ENCODE results near the gene ACSS1.
A peak's percentile ranks its signal among the peaks of the same experiment; 100 is the strongest.

ACSS1 gene

DNA sequence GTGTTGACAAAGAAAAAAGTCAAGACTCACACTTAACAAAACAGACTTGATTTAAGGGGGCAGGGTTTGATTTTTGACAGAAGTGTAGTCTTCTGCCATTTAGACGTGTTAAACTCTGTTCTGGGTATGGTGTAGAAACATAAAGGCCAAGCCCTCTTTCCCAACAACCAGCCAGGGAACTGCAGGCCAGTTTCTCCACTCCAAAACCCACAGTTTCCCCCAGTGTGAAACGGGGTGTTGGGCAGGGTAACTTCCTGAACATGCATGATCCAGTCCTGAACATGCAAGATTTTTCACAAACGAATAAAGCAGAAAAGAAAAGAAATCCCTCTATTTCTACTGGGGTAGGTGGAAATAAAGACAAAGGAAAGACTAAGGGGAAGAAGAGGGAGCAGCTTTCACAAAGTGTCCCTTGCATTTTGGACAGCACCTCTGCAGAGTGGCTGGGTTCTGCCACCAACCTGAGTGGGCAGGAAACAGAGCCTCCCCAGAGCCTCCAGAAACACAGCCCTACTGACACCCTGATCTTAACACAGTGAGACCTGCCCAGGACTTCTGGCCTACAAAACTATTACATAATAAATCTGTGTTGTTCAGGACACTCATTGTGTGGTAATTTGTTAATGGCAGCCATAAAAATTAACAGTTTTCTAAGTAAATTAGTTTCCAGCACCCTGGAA lies 72.8 kb downstream of the ACSS1 start:
- Histone ChIP-seq H3K27me3 (ENCODE audit: control insufficient read depth, insufficient read depth, low read length) (no peaks in the 10 kb centered on the region), H3K9me3 (ENCODE audit: control insufficient read depth, low read length) (no peaks in the 10 kb centered on the region), H3K27ac (peak overlapping the region; percentile 58), H3K4me1 (peaks cover 34% of the 10 kb centered on the region), H3K36me3 (ENCODE audit: control insufficient read depth, insufficient read depth, low read length) (no peaks in the 10 kb centered on the region), H3K4me3 (ENCODE audit: low read depth, low read length) (no peak overlapping the region), H3K4me2 (ENCODE audit: low read length) (no peak overlapping the region), H2AFZ (no peak overlapping the region), H3K9ac (no peak overlapping the region), H3K79me2 (peaks cover 25% of the 10 kb centered on the region)
- TF ChIP-seq, protein P1, sequence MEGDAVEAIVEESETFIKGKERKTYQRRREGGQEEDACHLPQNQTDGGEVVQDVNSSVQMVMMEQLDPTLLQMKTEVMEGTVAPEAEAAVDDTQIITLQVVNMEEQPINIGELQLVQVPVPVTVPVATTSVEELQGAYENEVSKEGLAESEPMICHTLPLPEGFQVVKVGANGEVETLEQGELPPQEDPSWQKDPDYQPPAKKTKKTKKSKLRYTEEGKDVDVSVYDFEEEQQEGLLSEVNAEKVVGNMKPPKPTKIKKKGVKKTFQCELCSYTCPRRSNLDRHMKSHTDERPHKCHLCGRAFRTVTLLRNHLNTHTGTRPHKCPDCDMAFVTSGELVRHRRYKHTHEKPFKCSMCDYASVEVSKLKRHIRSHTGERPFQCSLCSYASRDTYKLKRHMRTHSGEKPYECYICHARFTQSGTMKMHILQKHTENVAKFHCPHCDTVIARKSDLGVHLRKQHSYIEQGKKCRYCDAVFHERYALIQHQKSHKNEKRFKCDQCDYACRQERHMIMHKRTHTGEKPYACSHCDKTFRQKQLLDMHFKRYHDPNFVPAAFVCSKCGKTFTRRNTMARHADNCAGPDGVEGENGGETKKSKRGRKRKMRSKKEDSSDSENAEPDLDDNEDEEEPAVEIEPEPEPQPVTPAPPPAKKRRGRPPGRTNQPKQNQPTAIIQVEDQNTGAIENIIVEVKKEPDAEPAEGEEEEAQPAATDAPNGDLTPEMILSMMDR (IDR thresholded peaks at IDR 0.05): no peak

DNA sequence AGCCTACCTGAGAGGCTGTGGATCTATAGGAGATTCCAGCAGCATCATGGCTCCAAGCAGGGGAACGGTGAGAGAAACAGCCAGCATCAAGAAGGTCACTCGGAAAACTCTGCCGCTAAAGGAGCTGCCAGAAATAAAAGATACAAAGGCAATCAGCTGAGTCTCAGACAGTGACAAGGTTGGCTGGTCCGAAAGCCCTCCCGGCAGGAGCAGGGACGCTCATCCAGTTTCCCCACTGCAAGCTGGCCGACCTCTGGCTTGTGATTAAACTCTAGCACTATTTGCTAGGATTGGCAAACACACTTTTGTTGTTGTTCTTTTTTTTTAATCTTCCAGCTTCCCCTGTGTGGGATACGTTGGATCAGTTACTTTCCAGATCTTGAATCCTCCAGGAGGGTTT lies 74.0 kb downstream of the ACSS1 start:
- Histone ChIP-seq H2AFZ (no peak overlapping the region), H3K36me3 (ENCODE audit: control insufficient read depth, insufficient read depth, low read length) (no peaks in the 10 kb centered on the region), H3K4me1 (peaks cover 34% of the 10 kb centered on the region), H3K27me3 (ENCODE audit: control insufficient read depth, insufficient read depth, low read length) (no peaks in the 10 kb centered on the region), H3K9me3 (ENCODE audit: control insufficient read depth, low read length) (no peaks in the 10 kb centered on the region), H3K4me2 (ENCODE audit: low read length) (no peak overlapping the region), H3K9ac (no peak overlapping the region), H3K79me2 (peaks cover 35% of the 10 kb centered on the region), H3K4me3 (ENCODE audit: low read depth, low read length) (no peak overlapping the region), H3K27ac (no peak overlapping the region)
- TF ChIP-seq, protein P1 (IDR thresholded peaks at IDR 0.05): no peak

DNA sequence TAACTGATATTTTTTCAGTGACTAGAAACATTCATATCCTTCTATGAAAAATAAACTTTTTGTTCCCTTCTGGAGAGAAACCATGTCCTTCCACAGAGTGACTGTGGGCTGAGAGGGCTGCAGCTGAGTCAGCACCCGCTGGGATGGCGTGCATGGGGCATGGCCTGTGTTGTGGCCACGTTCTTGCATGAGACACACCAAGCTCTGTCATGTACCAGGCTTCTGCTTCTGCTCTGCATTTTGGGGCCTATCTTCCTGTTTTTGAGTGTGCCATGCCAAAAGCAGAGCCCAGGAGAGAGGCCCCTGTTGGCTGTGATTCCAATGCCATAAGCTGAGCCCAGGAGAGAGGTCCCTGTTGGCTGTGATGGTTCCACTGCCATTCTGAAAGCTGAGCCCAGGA lies 76.1 kb downstream of the ACSS1 start:
- H3K4me1 ChIP-seq: peaks cover 34% of the 10 kb centered on the region
- no peak overlapping the region for H3K9ac ChIP-seq
- TF ChIP-seq, protein P1 (IDR thresholded peaks at IDR 0.05): no peak
- H3K4me3 ChIP-seq (ENCODE audit: low read depth, low read length): no peak overlapping the region
- no peak overlapping the region for H3K4me2 ChIP-seq (ENCODE audit: low read length)
- H3K27me3 ChIP-seq (ENCODE audit: control insufficient read depth, insufficient read depth, low read length): no peaks in the 10 kb centered on the region
- H2AFZ ChIP-seq: no peak overlapping the region
- peaks cover 32% of the 10 kb centered on the region for H3K79me2 ChIP-seq
- no peaks in the 10 kb centered on the region for H3K9me3 ChIP-seq (ENCODE audit: control insufficient read depth, low read length)
- no peaks in the 10 kb centered on the region for H3K36me3 ChIP-seq (ENCODE audit: control insufficient read depth, insufficient read depth, low read length)
- no peak overlapping the region for H3K27ac ChIP-seq

DNA sequence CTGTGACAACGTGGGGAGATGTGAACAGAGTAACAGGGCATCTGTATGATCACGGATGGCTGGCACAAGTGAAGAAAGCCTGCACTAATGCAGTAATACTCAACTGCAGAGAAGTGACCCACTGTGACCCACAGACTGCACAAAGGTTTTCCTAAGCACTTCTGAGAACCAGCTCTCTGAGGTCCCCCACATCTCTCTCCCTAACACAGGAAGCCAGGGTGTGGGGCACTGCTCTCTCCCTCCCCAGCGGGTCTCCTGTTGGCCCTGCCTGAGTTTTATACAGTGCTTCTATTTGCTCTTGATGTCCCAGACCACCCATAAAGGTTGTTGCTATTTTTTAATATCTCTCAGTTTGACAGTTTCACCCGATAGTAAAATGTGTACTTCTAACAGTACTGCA lies 76.7 kb downstream of the ACSS1 start:
- H3K27ac ChIP-seq: no peak overlapping the region
- H3K36me3 ChIP-seq (ENCODE audit: control insufficient read depth, insufficient read depth, low read length): no peaks in the 10 kb centered on the region
- H3K4me2 ChIP-seq (ENCODE audit: low read length): no peak overlapping the region
- no peaks in the 10 kb centered on the region for H3K9me3 ChIP-seq (ENCODE audit: control insufficient read depth, low read length)
- no peak overlapping the region for H3K4me3 ChIP-seq (ENCODE audit: low read depth, low read length)
- H3K79me2 ChIP-seq: peaks cover 34% of the 10 kb centered on the region
- H3K4me1 ChIP-seq: peaks cover 29% of the 10 kb centered on the region
- TF ChIP-seq, protein P1 (IDR thresholded peaks at IDR 0.05): no peak
- no peaks in the 10 kb centered on the region for H3K27me3 ChIP-seq (ENCODE audit: control insufficient read depth, insufficient read depth, low read length)
- no peak overlapping the region for H2AFZ ChIP-seq
- no peak overlapping the region for H3K9ac ChIP-seq
